ENCODE results near the gene ADAM33.

Gene ADAM33

GRCh38 chr20:3720626-3721025 lies 38.8 kb upstream of the ADAM33 start:
- Histone ChIP-seq H3K27ac (ENCODE audit: low read depth, low read length) (no peak overlapping the region), H3K4me3 (ENCODE audit: low read depth, low read length) (no peak overlapping the region), H3K36me3 (ENCODE audit: control insufficient read depth, insufficient read depth, low read length) (no peaks in the 10 kb centered on the region), H3K4me1 (ENCODE audit: control insufficient read depth, insufficient read depth, low read length) (no peaks in the 10 kb centered on the region), H3K9me3 (ENCODE audit: control insufficient read depth, insufficient read depth, low read length) (no peaks in the 10 kb centered on the region), H3K9ac (ENCODE audit: low read depth, low read length) (no peak overlapping the region), H3K27me3 (ENCODE audit: control insufficient read depth, insufficient read depth, low read length) (no peaks in the 10 kb centered on the region)

DNA sequence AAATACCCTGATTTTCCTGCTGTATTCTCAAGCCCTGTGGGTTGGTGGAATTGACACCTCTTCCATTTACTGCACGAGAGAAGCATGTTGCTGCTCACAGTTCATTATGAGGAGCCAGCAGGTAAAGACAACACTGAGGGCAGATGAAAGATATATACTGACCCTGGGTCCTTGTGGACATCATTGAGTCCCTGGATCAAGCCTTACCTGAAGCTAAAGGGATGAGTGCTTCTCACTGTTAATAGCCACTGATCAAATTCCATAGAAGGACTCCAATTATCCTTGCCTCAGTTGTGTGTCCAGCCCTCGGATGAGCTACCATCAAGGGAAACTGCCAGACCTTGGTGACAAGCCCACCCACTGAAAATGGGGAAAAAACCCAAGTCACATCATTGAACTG lies 38.3 kb upstream of the ADAM33 start:
- Histone ChIP-seq H3K36me3 (ENCODE audit: control insufficient read depth, insufficient read depth, low read length) (no peaks in the 10 kb centered on the region), H3K27ac (ENCODE audit: low read depth, low read length) (no peak overlapping the region), H3K9ac (ENCODE audit: low read depth, low read length) (no peak overlapping the region)

DNA sequence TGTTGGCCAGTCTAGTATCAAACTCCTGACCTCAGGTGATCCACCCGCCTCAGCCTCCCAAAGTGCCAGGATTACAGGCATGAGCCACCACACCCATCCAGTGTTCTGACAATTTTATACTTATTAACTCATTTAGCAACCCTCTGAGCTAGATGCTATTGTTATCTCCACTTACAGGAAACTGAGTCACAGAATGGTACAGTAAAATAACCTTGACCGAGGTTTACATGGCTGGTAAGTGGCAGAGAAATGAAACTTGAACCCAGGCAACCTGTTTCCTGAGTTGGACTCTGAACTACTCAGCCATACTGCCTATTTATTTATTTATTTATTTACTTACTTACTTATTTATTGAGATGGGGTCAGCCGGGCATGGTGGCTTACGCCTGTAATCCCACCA lies 37.2 kb upstream of the ADAM33 start:
- H3K4me1 ChIP-seq (ENCODE audit: control insufficient read depth, insufficient read depth, low read length), result no peaks in the 10 kb centered on the region
- H3K27me3 ChIP-seq (ENCODE audit: control insufficient read depth, insufficient read depth, low read length), result no peaks in the 10 kb centered on the region
- H3K9me3 ChIP-seq (ENCODE audit: control insufficient read depth, insufficient read depth, low read length), result no peaks in the 10 kb centered on the region
- no peaks in the 10 kb centered on the region for H3K36me3 ChIP-seq (ENCODE audit: control insufficient read depth, insufficient read depth, low read length)
- H3K27ac ChIP-seq (ENCODE audit: low read depth, low read length), result no peak overlapping the region
- no peak overlapping the region for H3K4me3 ChIP-seq (ENCODE audit: low read depth, low read length)
- H3K9ac ChIP-seq (ENCODE audit: low read depth, low read length), result no peak overlapping the region

More for the DNA sequence above, 38.3 kb upstream of the ADAM33 start:
- no peak overlapping the region for H3K4me3 ChIP-seq (ENCODE audit: low read depth, low read length)
- no peaks in the 10 kb centered on the region for H3K4me1 ChIP-seq (ENCODE audit: control insufficient read depth, insufficient read depth, low read length)
- no peaks in the 10 kb centered on the region for H3K27me3 ChIP-seq (ENCODE audit: control insufficient read depth, insufficient read depth, low read length)
- no peaks in the 10 kb centered on the region for H3K9me3 ChIP-seq (ENCODE audit: control insufficient read depth, insufficient read depth, low read length)

GRCh38 chr20:3716195-3716834 lies 34.5 kb upstream of the ADAM33 start:
- no peaks in the 10 kb centered on the region for H3K4me1 ChIP-seq (ENCODE audit: control insufficient read depth, insufficient read depth, low read length)
- no peak overlapping the region for H3K27ac ChIP-seq (ENCODE audit: low read depth, low read length)
- no peaks in the 10 kb centered on the region for H3K27me3 ChIP-seq (ENCODE audit: control insufficient read depth, insufficient read depth, low read length)
- no peak overlapping the region for H3K4me3 ChIP-seq (ENCODE audit: low read depth, low read length)
- no peaks in the 10 kb centered on the region for H3K9me3 ChIP-seq (ENCODE audit: control insufficient read depth, insufficient read depth, low read length)
- H3K36me3 ChIP-seq (ENCODE audit: control insufficient read depth, insufficient read depth, low read length), result no peaks in the 10 kb centered on the region
- H3K9ac ChIP-seq (ENCODE audit: low read depth, low read length), result no peak overlapping the region

- no peaks in the 10 kb centered on the region for H3K4me1 ChIP-seq (ENCODE audit: control insufficient read depth, insufficient read depth, low read length)
- no peaks in the 10 kb centered on the region for H3K9me3 ChIP-seq (ENCODE audit: control insufficient read depth, insufficient read depth, low read length)
- H3K9ac ChIP-seq (ENCODE audit: low read depth, low read length), result no peak overlapping the region
- no peak overlapping the region for H3K27ac ChIP-seq (ENCODE audit: low read depth, low read length)
- H3K4me3 ChIP-seq (ENCODE audit: low read depth, low read length), result no peak overlapping the region
- no peaks in the 10 kb centered on the region for H3K27me3 ChIP-seq (ENCODE audit: control insufficient read depth, insufficient read depth, low read length)
- no peaks in the 10 kb centered on the region for H3K36me3 ChIP-seq (ENCODE audit: control insufficient read depth, insufficient read depth, low read length)
Measured at GRCh38 chr20:3714092-3714491, 32.3 kb upstream of the ADAM33 start.

DNA sequence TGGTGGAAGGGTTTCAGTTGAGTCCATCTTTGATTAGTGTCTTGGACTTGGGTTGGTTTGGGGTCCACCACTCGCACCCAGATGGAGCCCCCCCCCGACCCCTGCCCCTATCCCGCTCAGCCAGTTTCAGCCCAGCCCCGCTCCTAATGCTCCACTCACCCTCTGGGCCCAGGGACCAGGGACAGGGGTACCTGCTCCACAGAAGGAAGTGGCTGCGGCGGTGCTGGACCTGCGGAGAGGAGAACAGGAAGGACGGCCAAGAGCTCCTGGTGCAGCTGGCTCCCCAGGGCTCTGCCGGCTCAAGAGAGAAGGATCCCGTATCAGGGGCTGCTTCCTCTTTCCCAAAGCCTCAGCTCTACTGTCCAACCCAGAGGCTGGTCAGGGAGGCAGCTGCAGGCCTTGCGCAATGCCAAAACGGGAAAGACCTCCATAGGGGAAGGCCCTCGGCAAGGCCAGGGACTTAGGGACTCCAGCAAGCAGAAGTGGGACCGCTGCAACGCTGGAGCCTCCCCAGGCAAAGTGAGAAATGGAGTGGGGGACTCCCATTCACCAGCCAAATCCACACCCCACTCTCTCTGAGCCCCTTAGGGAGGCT lies 30.6 kb upstream of the ADAM33 start, which contains the start of gene SIGLEC1:
TSS of gene SIGLEC1 (minus strand) at position 322 of the 595 bp plus-strand sequence. CDS start 5,472 bp downstream, outside the sequence.
- H3K27ac ChIP-seq (ENCODE audit: low read depth, low read length), result no peak within 1 kb of the TSS
- no peaks in the 10 kb centered on the region for H3K4me1 ChIP-seq (ENCODE audit: control insufficient read depth, insufficient read depth, low read length)
- no peaks in the 10 kb centered on the region for H3K36me3 ChIP-seq (ENCODE audit: control insufficient read depth, insufficient read depth, low read length)
- H3K9ac ChIP-seq (ENCODE audit: low read depth, low read length), result no peak within 1 kb of the TSS
- H3K9me3 ChIP-seq (ENCODE audit: control insufficient read depth, insufficient read depth, low read length), result no peaks in the 10 kb centered on the region
- no peak within 1 kb of the TSS for H3K4me3 ChIP-seq (ENCODE audit: low read depth, low read length)
- no peaks in the 10 kb centered on the region for H3K27me3 ChIP-seq (ENCODE audit: control insufficient read depth, insufficient read depth, low read length)

DNA sequence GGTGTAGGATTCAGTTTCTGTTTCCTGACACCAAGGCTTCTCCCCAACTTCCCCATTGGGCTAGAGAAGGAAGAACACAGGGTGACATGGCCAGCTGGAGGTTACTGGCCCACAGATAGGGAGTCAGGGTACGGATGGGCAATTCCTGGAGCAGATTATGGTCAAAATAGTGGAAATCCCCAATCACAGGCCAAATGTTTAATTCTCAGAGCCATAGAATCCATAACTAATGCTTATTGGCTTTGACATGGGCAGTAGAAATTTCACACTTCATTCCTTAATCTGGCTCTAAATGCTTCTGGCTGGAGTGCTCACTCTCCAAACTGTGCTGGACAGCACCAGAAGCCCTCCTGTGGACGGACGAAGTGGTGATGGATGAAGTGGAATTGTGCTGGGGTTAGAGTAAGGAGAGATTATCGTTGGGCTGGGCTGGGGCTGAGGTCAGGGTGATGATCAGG lies 29.7 kb upstream of the ADAM33 start:
- H3K27me3 ChIP-seq (ENCODE audit: control insufficient read depth, insufficient read depth, low read length), result no peaks in the 10 kb centered on the region
- no peak overlapping the region for H3K27ac ChIP-seq (ENCODE audit: low read depth, low read length)
- H3K36me3 ChIP-seq (ENCODE audit: control insufficient read depth, insufficient read depth, low read length), result no peaks in the 10 kb centered on the region
- no peaks in the 10 kb centered on the region for H3K4me1 ChIP-seq (ENCODE audit: control insufficient read depth, insufficient read depth, low read length)
- H3K4me3 ChIP-seq (ENCODE audit: low read depth, low read length), result no peak overlapping the region
- H3K9ac ChIP-seq (ENCODE audit: low read depth, low read length), result no peak overlapping the region
- no peaks in the 10 kb centered on the region for H3K9me3 ChIP-seq (ENCODE audit: control insufficient read depth, insufficient read depth, low read length)

- Histone ChIP-seq H3K27me3 (ENCODE audit: control insufficient read depth, insufficient read depth, low read length) (no peaks in the 10 kb centered on the region), H3K9ac (ENCODE audit: low read depth, low read length) (no peak overlapping the region), H3K4me3 (ENCODE audit: low read depth, low read length) (no peak overlapping the region), H3K9me3 (ENCODE audit: control insufficient read depth, insufficient read depth, low read length) (no peaks in the 10 kb centered on the region), H3K4me1 (ENCODE audit: control insufficient read depth, insufficient read depth, low read length) (no peaks in the 10 kb centered on the region), H3K27ac (ENCODE audit: low read depth, low read length) (no peak overlapping the region), H3K36me3 (ENCODE audit: control insufficient read depth, insufficient read depth, low read length) (no peaks in the 10 kb centered on the region)
Measured at GRCh38 chr20:3710703-3711483, 29.1 kb upstream of the ADAM33 start.

- no peaks in the 10 kb centered on the region for H3K27me3 ChIP-seq (ENCODE audit: control insufficient read depth, insufficient read depth, low read length)
- no peak overlapping the region for H3K27ac ChIP-seq (ENCODE audit: low read depth, low read length)
- no peak overlapping the region for H3K9ac ChIP-seq (ENCODE audit: low read depth, low read length)
- no peak overlapping the region for H3K4me3 ChIP-seq (ENCODE audit: low read depth, low read length)
- no peaks in the 10 kb centered on the region for H3K9me3 ChIP-seq (ENCODE audit: control insufficient read depth, insufficient read depth, low read length)
- no peaks in the 10 kb centered on the region for H3K36me3 ChIP-seq (ENCODE audit: control insufficient read depth, insufficient read depth, low read length)
- no peaks in the 10 kb centered on the region for H3K4me1 ChIP-seq (ENCODE audit: control insufficient read depth, insufficient read depth, low read length)
Measured at GRCh38 chr20:3710011-3710466, 28.2 kb upstream of the ADAM33 start.

GRCh38 chr20:3707508-3707899 lies 25.7 kb upstream of the ADAM33 start:
- Histone ChIP-seq H3K27ac (ENCODE audit: low read depth, low read length) (no peak overlapping the region), H3K4me1 (ENCODE audit: control insufficient read depth, insufficient read depth, low read length) (no peaks in the 10 kb centered on the region), H3K9ac (ENCODE audit: low read depth, low read length) (no peak overlapping the region), H3K9me3 (ENCODE audit: control insufficient read depth, insufficient read depth, low read length) (no peaks in the 10 kb centered on the region), H3K36me3 (ENCODE audit: control insufficient read depth, insufficient read depth, low read length) (no peaks in the 10 kb centered on the region), H3K27me3 (ENCODE audit: control insufficient read depth, insufficient read depth, low read length) (no peaks in the 10 kb centered on the region), H3K4me3 (ENCODE audit: low read depth, low read length) (no peak overlapping the region)

All from HUES48 (cell line).